ENCODE data around the gene SLC30A1.

Gene SLC30A1

DNA sequence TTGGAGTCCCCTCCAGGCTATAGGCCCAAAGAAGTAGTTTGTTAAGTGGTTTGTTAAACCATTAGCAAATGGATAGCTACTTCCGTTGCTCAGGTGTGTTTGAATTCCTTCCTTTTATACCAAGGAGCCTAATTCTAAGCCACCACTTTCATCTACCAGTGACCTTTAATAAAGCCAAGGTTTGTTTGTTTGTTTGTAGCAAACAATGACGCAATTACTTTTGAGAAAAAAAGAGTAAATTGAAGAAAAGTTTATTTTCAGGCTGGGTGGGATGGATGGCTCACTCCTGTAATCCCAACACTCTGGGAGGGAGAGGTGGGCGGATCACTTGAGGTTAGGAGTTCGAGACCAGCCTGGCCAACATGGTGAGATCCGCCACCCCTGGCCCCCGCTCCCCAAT lies 56.2 kb downstream of the SLC30A1 start:
- no peak overlapping the region for H3K27ac ChIP-seq (ENCODE audit: poor library complexity, severe bottlenecking)

More for the DNA sequence above, 56.2 kb downstream of the SLC30A1 start:
- TF ChIP-seq CTCF (IDR thresholded peaks at IDR 0.05; ENCODE audit: poor library complexity, severe bottlenecking) = no peak
- Histone ChIP-seq H3K27me3 (ENCODE audit: insufficient read depth, poor library complexity, severe bottlenecking) (no peaks in the 10 kb centered on the region), H3K4me3 (ENCODE audit: severe bottlenecking) (no peak overlapping the region), H3K4me1 (ENCODE audit: insufficient read depth, poor library complexity, severe bottlenecking) (no peaks in the 10 kb centered on the region), H3K9me3 (ENCODE audit: severe bottlenecking) (no peaks in the 10 kb centered on the region), H3K36me3 (ENCODE audit: low read depth) (no peaks in the 10 kb centered on the region)
- DNase-seq (ENCODE audit: low spot score) = no peak
- no peak for ATAC-seq (ENCODE audit: low read depth)
